Measurements from ENCODE around the gene SLC66A1.
"Not testable (repeated sequence)": the region's sequence is repeated elsewhere in the genome, so short reads cannot be mapped to it uniquely, and the experiment has no call there.

GRCh38 chr1:19269427-19270342 lies 42.4 kb upstream of the SLC66A1 start:
- not testable (repeated sequence) for TF ChIP-seq CTCF, POLR2A (IDR thresholded peaks at IDR 0.05)
